KOPT-K1 (cell line): ENCODE data around the gene TPRX2.
"Not testable (repeated sequence)": the region's sequence is repeated elsewhere in the genome, so short reads cannot be mapped to it uniquely, and the experiment has no call there.

Experiments
- H3K27ac ChIP-seq: fragments of 200-600 bp; sonication (generic); 2 replicates; pipeline ENCODE4 v1.5.1; 2016; ENCODE audit warnings: antibody characterized with exemption, mild to moderate bottlenecking, low read depth, low read length; ENCODE audit not compliant: poor library complexity, severe bottlenecking
- H3K36me3 ChIP-seq: fragments of 200-600 bp; sonication (generic); 2 replicates; pipeline ENCODE4 v1.5.1; 2017; ENCODE audit warnings: antibody characterized with exemption, mild to moderate bottlenecking, low read length, moderate library complexity; ENCODE audit not compliant: insufficient read depth
- H3K9me3 ChIP-seq: fragments of 200-600 bp; sonication (generic); 2 replicates; pipeline ENCODE4 v1.5.1; 2017; ENCODE audit warnings: antibody characterized with exemption, low read length, mild to moderate bottlenecking; ENCODE audit not compliant: insufficient read depth, poor library complexity, severe bottlenecking

TPRX2 gene

DNA sequence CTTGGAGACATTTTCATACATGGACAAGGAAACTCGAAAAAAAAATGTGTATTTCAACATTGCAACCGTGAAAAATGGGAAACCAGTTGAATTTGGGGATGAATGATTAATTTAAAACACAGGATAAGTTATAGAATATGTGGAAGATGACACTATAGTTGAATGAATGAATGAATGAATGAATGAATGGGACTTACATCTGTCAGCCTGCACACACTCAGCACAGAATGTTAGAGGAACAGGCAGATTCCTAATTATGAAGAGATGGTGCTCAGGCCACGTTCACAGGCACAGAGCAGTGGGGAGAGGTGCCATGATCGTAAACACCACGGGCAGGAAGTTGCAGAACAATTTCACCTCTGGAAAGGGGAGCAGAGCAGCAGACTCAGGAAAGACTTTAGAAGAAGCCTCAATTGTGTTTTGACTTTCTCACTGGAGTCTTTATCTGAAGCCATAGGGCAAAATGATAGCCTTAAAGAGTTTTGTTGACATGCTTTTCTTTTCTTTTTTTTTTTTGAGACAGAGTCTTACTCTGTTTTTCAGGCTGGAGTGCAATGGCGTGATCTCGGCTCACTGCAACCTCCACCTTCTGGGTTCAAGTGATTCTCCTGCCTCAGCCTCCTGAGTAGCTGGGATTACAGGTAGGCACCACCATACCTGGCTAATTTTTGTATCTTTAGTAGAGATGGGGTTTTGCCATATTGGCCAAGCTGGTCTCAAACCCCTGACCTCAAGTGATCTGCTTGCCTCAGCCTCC lies 32.0 kb downstream of the TPRX2 start:
- Histone ChIP-seq H3K27ac (no peak overlapping the region), H3K36me3 (no peaks in the 10 kb centered on the region), H3K9me3 (peaks cover 14% of the 10 kb centered on the region)

DNA sequence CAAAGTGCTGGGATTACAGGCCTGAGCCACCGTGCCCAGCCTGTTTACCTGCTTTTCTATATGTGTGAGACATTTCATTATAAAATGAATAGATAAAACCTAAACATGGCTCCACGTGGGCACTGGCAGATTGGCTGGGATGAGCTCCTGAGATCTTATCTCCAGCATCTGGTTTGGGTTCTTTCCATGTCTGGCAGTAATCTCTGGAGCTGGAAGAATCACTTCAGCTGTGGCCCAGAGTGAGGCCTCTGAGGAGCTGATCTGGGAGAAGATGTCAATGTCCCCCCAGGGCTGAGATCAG lies 32.5 kb downstream of the TPRX2 start:
- Histone ChIP-seq H3K9me3 (peaks cover 14% of the 10 kb centered on the region), H3K27ac (no peak overlapping the region), H3K36me3 (no peaks in the 10 kb centered on the region)

DNA sequence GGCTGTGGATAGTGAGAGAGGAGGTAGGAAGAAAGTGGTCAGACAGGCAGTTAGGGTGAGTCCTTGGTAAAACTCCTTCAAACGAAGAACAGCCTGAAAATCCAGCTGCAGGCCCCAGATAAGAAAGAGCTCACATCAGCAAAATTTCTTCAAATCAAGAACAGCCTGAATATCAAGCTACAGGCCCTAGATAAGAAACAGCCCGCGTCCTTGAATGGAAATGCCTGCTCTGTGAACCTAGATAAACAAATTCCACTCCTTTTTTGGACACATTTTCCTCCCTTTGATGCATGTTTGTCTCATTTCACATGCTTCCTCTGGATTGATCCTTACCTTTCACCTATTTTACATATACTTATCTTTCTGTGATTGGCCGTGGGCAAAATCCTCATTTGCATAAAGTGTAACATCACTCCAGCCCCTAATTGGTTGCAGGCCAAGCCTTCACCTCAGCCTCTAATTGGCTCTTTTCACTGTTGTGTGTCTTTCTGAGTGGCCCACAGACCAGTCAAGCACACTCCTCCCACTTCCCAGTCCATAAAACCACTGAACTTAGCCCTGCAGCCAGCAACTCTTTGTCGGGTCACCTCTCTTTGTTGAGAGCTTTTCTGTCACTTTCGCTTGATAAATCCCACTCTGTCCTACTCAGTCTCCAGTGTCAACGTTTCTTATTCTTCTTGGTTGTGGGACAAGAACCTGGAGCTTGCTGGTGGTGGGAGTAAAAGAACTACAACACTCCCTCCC lies 33.1 kb downstream of the TPRX2 start:
- H3K9me3 ChIP-seq, result peaks cover 14% of the 10 kb centered on the region
- H3K27ac ChIP-seq, result no peak overlapping the region
- H3K36me3 ChIP-seq, result no peaks in the 10 kb centered on the region

DNA sequence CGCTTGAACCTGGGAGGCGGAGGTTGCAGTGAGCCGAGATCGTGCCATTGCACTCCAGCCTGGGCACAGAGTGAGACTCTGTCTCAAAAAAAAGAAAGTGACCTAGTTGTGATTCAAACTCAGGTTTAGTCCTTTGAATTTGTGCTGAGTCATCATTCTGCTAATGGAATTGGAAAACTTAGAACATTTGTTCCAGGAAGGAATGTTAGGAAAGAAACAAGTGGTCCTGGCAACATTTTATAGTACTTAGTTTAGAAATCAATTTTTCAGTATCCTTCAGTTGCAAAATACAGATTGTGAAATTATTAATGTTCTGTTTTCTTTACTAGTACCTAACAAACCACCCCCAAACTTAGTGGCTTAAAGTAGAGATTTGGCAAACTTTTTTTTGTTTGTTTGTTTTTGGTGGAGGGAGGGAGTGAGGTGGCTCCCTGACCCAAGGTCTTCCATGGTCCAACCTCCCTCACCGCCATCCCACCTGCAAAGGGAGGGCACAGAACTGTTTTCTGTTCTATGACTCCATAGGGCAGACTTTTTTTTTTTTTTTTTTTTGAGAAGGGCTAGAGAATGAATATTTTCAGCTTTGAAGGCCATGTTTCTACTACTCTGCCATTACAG lies 36.2 kb downstream of the TPRX2 start:
- H3K9me3 ChIP-seq, result peaks cover 14% of the 10 kb centered on the region
- no peak overlapping the region for H3K27ac ChIP-seq
- H3K36me3 ChIP-seq, result no peaks in the 10 kb centered on the region

DNA sequence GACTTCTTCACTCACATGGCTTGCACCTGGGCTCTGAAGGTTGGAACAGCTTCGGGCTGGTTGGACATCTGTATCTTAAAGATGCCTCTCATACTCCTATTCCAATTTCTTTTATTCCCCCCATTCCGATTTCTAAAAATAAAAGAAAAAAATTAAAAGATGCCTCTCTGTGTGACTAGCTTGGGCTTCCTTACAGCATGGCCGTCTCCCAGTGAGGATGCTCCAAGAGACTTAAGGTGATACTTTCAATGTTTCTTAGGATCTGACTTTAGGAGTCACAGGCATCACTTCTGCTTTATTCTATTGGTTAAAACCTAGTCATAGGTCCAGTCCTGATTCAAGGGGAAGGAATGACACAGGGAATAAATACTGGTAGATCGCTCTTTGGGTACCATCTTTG lies 37.0 kb downstream of the TPRX2 start:
- peaks cover 14% of the 10 kb centered on the region for H3K9me3 ChIP-seq

DNA sequence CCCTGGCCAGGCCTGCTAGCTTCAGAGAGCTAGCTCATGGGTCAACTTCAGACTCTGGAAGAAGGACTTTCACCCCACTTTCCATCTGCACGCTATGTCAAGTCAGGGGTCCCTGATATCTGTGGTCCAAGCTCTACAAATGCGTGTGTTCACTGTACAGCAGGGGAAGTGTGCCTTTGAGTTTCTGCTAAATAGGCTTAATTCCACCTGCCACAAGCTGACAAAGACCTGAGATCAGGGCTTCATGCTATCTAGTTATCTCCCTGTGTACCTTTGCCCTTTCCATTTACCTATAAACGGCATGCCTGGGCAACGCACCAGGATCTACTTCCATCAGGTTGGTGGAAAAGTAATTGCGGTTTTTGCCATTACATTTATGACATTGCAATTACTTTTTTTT lies 37.7 kb downstream of the TPRX2 start:
- Histone ChIP-seq H3K9me3 (peaks cover 13% of the 10 kb centered on the region), H3K36me3 (no peaks in the 10 kb centered on the region), H3K27ac (no peak overlapping the region)

More for the DNA sequence above, 37.0 kb downstream of the TPRX2 start:
- H3K36me3 ChIP-seq, result no peaks in the 10 kb centered on the region
- H3K27ac ChIP-seq, result no peak overlapping the region

DNA sequence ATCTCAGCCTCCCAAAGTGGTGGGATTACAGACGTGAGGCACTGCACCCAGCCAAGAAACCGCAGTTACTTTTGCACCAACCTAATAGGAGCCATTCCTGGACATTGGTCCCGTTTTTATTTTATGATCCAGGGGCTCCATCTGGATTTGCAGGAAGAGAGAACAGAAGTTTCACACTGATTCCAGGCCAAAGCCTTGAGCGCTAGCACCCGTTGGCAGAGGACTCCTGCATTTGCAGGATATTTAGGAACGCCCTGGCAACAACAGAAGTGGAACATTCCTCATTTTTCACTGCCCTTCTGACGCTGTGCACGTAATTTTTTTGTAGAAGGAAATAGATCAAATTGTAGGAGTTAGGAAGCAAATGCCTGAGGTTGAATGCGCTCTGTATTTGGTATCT lies 38.8 kb downstream of the TPRX2 start:
- H3K9me3 ChIP-seq, result peaks cover 2% of the 10 kb centered on the region
- no peaks in the 10 kb centered on the region for H3K36me3 ChIP-seq
- H3K27ac ChIP-seq, result no peak overlapping the region

DNA sequence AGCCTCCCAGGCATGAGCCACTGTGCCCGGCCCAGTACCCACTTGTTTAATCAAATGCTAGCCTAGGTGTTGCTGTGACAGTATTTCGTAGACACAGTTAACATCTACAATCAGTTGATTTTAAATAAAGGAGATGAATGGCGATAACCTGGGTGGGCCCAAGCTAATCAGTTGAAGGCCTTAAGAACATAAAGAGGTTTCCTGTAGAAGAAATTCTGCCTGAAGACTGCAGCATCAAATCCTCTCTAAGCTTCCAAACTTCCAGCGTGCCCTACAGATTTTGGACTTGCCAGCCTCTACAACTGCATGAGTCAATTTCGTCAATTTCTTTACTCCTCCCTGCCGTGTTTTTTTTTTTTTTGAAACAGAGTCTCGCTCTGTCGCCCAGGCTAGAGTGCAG lies 40.3 kb downstream of the TPRX2 start:
- no peak overlapping the region for H3K27ac ChIP-seq
- no peaks in the 10 kb centered on the region for H3K9me3 ChIP-seq
- no peaks in the 10 kb centered on the region for H3K36me3 ChIP-seq

DNA sequence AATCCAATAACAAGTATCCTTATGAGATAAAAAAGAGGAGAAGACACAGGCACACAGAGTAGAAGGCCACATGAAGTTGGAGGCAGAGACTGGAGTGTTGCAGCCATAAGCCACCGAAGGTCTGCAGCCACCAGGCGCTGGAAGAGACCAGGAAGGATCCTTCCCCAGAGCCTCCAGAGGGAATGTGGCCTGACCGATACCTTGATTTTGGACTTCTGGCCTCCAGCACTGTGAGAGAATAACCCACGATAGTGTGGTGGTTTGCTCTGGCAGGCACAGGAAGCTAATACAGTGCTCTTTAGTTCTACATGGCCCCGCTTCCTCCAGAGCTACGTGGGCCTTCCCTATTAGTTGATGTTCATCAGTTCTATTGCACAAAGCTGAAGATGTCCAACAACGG lies 42.3 kb downstream of the TPRX2 start:
- H3K9me3 ChIP-seq, result no peaks in the 10 kb centered on the region
- no peak overlapping the region for H3K27ac ChIP-seq
- H3K36me3 ChIP-seq, result no peaks in the 10 kb centered on the region

DNA sequence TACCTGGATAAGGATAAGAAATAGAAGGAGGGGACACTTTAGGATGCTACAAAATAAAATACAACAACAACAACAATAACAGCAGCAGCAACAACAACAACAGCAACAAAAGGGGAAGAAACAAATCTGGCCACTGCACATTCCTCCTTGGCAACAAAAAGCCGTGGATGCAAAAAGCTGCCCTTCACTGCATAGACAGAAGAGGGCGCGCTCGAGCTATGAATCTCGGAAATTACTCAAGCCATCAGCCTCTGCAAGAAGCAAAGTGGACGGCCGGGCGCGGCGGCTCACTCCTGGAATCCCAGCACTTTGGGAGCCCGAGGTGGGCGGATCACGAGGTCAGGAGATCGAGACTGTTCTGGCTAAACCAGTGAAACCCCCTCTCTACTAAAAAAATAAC lies 50.3 kb downstream of the TPRX2 start:
- H3K36me3 ChIP-seq, H3K27ac ChIP-seq, H3K9me3 ChIP-seq: not testable (repeated sequence)

DNA sequence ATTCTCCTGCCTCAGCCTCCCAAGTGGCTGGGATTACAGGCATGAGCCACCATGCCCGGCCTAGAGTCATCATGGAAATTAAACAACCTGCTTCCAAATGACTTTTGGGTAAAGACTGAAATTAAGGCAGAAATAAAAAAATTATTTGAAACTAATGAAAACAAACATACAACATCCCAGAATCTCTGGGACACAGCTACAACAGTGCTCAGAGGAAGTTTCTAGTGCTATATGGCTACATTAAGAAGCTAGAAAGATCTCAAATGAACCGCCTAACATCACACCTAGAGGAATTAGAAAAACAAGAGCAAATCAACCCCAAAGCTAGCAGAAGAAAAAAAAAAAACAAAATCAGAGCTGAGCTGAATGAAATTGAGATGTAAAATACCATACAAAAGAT lies 51.2 kb downstream of the TPRX2 start:
- H3K9me3 ChIP-seq, H3K27ac ChIP-seq, H3K36me3 ChIP-seq: not testable (repeated sequence)
